ENCODE measurements around the gene FUT6. TPM values are rescaled to one million over a fixed set of nuclear protein-coding genes. Genes with fewer than 3 reads are reported as not detected.
A peak's percentile ranks its signal among the peaks of the same experiment; 100 is the strongest.

The FUT6 gene
- total RNA-seq, 1 donor = not detected

- no peak for TF ChIP-seq CTCF (IDR thresholded peaks at IDR 0.05; ENCODE audit: insufficient read depth, low read length)
- peak; percentile 4 for DNase-seq (ENCODE audit: low read depth)
- H3K4me3 ChIP-seq (ENCODE audit: low read depth, low read length) = peak overlapping the region; percentile 75
Measured at GRCh38 chr19:5828661-5829566, 10.6 kb downstream of the FUT6 start.

GRCh38 chr19:5827891-5828660 lies 11.4 kb downstream of the FUT6 start:
- DNase-seq (ENCODE audit: low read depth) = peak; percentile 85
- H3K4me3 ChIP-seq (ENCODE audit: low read depth, low read length) = peak overlapping the region; percentile 75

GRCh38 chr19:5827342-5827890 lies 12.1 kb downstream of the FUT6 start:
- H3K4me3 ChIP-seq (ENCODE audit: low read depth, low read length) = peak overlapping the region; percentile 75
- no peak for TF ChIP-seq CTCF (IDR thresholded peaks at IDR 0.05; ENCODE audit: insufficient read depth, low read length)
- DNase-seq (ENCODE audit: low read depth) = no peak

More at GRCh38 chr19:5827891-5828660, 11.4 kb downstream of the FUT6 start:
- TF ChIP-seq CTCF (IDR thresholded peaks at IDR 0.05; ENCODE audit: insufficient read depth, low read length) = no peak

- peak; percentile 17 for DNase-seq (ENCODE audit: low read depth)
- no peak overlapping the region for H3K4me3 ChIP-seq (ENCODE audit: low read depth, low read length)
- TF ChIP-seq CTCF (IDR thresholded peaks at IDR 0.05; ENCODE audit: insufficient read depth, low read length) = no peak
Measured at GRCh38 chr19:5826531-5827341, 12.8 kb downstream of the FUT6 start.

- no peak overlapping the region for H3K4me3 ChIP-seq (ENCODE audit: low read depth, low read length)
- no peak for TF ChIP-seq CTCF (IDR thresholded peaks at IDR 0.05; ENCODE audit: insufficient read depth, low read length)
- DNase-seq (ENCODE audit: low read depth) = no peak
Measured at GRCh38 chr19:5825178-5825577, 14.3 kb downstream of the FUT6 start.

GRCh38 chr19:5824751-5825150 lies 14.8 kb downstream of the FUT6 start:
- H3K4me3 ChIP-seq (ENCODE audit: low read depth, low read length) = no peak overlapping the region
- DNase-seq (ENCODE audit: low read depth) = no peak
- no peak for TF ChIP-seq CTCF (IDR thresholded peaks at IDR 0.05; ENCODE audit: insufficient read depth, low read length)

Data from fibroblast of the aortic adventitia (primary cell).